ENCODE results near the gene FOXN3. TPM values are rescaled to one million over a fixed set of nuclear protein-coding genes. Genes with fewer than 3 reads are reported as not detected.

FOXN3 gene
- total RNA-seq, 2 donors from 2014 or later: 46.8 to 72.6 TPM

GRCh38 chr14:89351516-89352404 lies 65.3 kb downstream of the FOXN3 start:
- Histone ChIP-seq H3K9ac (ENCODE audit: low read depth in 2 of 2, low read length in 2 of 2) (no peak overlapping the region), H3K36me3 (no peaks in the 10 kb centered on the region), H3K9me3 (no peaks in the 10 kb centered on the region), H3K4me1 (no peaks in the 10 kb centered on the region), H3K27me3 (no peaks in the 10 kb centered on the region), H3K4me3 (no peak overlapping the region), H3K27ac (peak overlapping the region; percentile 40)
- no peak for TF ChIP-seq CTCF (IDR thresholded peaks at IDR 0.05)
- DNase-seq: peak; percentile 17
- intact Hi-C loops (cut with DNase I): no loop called here

GRCh38 chr14:89351221-89351515 lies 65.9 kb downstream of the FOXN3 start:
- H3K27ac ChIP-seq: peak overlapping the region; percentile 40
- no peak overlapping the region for H3K4me3 ChIP-seq
- no peak for TF ChIP-seq CTCF (IDR thresholded peaks at IDR 0.05)
- no peaks in the 10 kb centered on the region for H3K9me3 ChIP-seq
- DNase-seq: peak; percentile 17
- no peaks in the 10 kb centered on the region for H3K36me3 ChIP-seq
- intact Hi-C loops (cut with DNase I): no loop called here
- H3K27me3 ChIP-seq: no peaks in the 10 kb centered on the region
- H3K9ac ChIP-seq (ENCODE audit: low read depth in 2 of 2, low read length in 2 of 2): no peak overlapping the region
- no peaks in the 10 kb centered on the region for H3K4me1 ChIP-seq

GRCh38 chr14:89350152-89350551 lies 66.9 kb downstream of the FOXN3 start:
- Histone ChIP-seq H3K4me3 (no peak overlapping the region), H3K4me1 (no peaks in the 10 kb centered on the region), H3K9me3 (no peaks in the 10 kb centered on the region), H3K36me3 (no peaks in the 10 kb centered on the region), H3K9ac (ENCODE audit: low read depth in 2 of 2, low read length in 2 of 2) (no peak overlapping the region), H3K27ac (no peak overlapping the region), H3K27me3 (no peaks in the 10 kb centered on the region)
- peak; percentile 10 for DNase-seq
- no peak for TF ChIP-seq CTCF (IDR thresholded peaks at IDR 0.05)
- intact Hi-C loops (cut with DNase I): no loop called here

GRCh38 chr14:89349171-89350008 lies 67.6 kb downstream of the FOXN3 start:
- intact Hi-C loops (cut with DNase I): no loop called here
- H3K27ac ChIP-seq: no peak overlapping the region

More at GRCh38 chr14:89349171-89350008, 67.6 kb downstream of the FOXN3 start:
- Histone ChIP-seq H3K27me3 (no peaks in the 10 kb centered on the region), H3K36me3 (no peaks in the 10 kb centered on the region), H3K4me3 (no peak overlapping the region), H3K4me1 (no peaks in the 10 kb centered on the region), H3K9me3 (no peaks in the 10 kb centered on the region), H3K9ac (ENCODE audit: low read depth in 2 of 2, low read length in 2 of 2) (no peak overlapping the region)
- no peak for TF ChIP-seq CTCF (IDR thresholded peaks at IDR 0.05)
- peak; percentile 44 for DNase-seq

Measured in colonic mucosa (tissue), 4 donors.